ENCODE measurements around the gene PIGR.

DNA sequence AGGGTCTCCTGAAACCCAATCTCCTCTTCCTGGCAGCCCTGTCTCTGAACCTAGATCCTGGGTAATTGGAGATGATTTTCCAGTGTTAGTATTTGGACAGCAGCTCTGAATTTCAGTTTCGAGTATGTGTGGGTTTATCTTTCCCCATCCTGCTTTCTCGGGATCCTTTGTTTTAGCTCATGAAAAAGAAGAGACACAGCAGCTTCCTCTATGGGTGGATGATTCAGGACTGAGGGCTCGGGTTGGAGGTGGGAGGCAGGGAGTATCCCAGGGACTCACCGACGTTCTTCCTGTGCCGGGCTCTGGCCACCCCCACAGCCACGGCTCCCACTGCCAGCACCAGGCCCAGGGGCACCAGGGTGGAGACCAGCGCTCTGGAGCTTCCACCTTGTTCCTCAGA, 14.1 kb downstream of the PIGR start:
- TF ChIP-seq RARB (CRISPR knock-in tag; IDR thresholded peaks at IDR 0.05) (no peak), ISL1 (CRISPR knock-in tag; IDR thresholded peaks at IDR 0.05) (no peak), BACH2 (CRISPR knock-in tag; IDR thresholded peaks at IDR 0.05; ENCODE audit: borderline replicate concordance) (no peak), TSHZ2 (CRISPR knock-in tag; IDR thresholded peaks at IDR 0.05) (no peak), OSR1 (CRISPR knock-in tag; IDR thresholded peaks at IDR 0.05) (no peak), SNAI2 (CRISPR knock-in tag; IDR thresholded peaks at IDR 0.05) (no peak), GLIS3 (CRISPR knock-in tag; IDR thresholded peaks at IDR 0.05) (no peak), ZNF70 (CRISPR knock-in tag; IDR thresholded peaks at IDR 0.05) (no peak), TCF4 (CRISPR knock-in tag; IDR thresholded peaks at IDR 0.05; ENCODE audit: borderline replicate concordance) (no peak), ESRRG (CRISPR knock-in tag; IDR thresholded peaks at IDR 0.05) (no peak)
- TF ChIP-seq, protein P1, sequence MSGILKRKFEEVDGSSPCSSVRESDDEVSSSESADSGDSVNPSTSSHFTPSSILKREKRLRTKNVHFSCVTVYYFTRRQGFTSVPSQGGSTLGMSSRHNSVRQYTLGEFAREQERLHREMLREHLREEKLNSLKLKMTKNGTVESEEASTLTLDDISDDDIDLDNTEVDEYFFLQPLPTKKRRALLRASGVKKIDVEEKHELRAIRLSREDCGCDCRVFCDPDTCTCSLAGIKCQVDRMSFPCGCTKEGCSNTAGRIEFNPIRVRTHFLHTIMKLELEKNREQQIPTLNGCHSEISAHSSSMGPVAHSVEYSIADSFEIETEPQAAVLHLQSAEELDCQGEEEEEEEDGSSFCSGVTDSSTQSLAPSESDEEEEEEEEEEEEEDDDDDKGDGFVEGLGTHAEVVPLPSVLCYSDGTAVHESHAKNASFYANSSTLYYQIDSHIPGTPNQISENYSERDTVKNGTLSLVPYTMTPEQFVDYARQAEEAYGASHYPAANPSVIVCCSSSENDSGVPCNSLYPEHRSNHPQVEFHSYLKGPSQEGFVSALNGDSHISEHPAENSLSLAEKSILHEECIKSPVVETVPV (CRISPR knock-in tag; IDR thresholded peaks at IDR 0.05) = no peak
- TF ChIP-seq, protein P2, sequence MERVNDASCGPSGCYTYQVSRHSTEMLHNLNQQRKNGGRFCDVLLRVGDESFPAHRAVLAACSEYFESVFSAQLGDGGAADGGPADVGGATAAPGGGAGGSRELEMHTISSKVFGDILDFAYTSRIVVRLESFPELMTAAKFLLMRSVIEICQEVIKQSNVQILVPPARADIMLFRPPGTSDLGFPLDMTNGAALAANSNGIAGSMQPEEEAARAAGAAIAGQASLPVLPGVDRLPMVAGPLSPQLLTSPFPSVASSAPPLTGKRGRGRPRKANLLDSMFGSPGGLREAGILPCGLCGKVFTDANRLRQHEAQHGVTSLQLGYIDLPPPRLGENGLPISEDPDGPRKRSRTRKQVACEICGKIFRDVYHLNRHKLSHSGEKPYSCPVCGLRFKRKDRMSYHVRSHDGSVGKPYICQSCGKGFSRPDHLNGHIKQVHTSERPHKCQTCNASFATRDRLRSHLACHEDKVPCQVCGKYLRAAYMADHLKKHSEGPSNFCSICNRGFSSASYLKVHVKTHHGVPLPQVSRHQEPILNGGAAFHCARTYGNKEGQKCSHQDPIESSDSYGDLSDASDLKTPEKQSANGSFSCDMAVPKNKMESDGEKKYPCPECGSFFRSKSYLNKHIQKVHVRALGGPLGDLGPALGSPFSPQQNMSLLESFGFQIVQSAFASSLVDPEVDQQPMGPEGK (CRISPR knock-in tag; IDR thresholded peaks at IDR 0.05; ENCODE audit: borderline replicate concordance) = no peak

All from SK-N-SH treated with all-trans-retinoic acid at 6 μM for 48 hours (cell line).